BE2C (cell line): ENCODE data around the gene UPK3A. TPM values are rescaled to one million over a fixed set of nuclear protein-coding genes. Genes with fewer than 3 reads are reported as not detected.

Experiments
- DNase-seq: peaks from one replicate; pipeline ENCODE4 v3.0.0-alpha.2; 2020
- H3K27me3 ChIP-seq: fragments of 250-450 bp; sonication (Bioruptor Pico); 2 replicates; pipeline ENCODE4 v1.5.1; 2020; ENCODE audit warnings: mild to moderate bottlenecking
- H3K36me3 ChIP-seq: fragments of 250-450 bp; sonication (Bioruptor Pico); 2 replicates; pipeline ENCODE4 v1.5.1; 2020; ENCODE audit warnings: mild to moderate bottlenecking
- H3K4me1 ChIP-seq: fragments of 250-450 bp; sonication (Bioruptor Pico); 2 replicates; pipeline ENCODE4 v1.5.1; 2020
- H3K4me3 ChIP-seq: 2 replicates; pipeline ENCODE4 v1.5.1; 2011; ENCODE audit warnings: low read depth, low read length
- H3K9me3 ChIP-seq: fragments of 250-450 bp; sonication (Bioruptor Pico); 2 replicates; pipeline ENCODE4 v1.5.1; 2020
- polyA plus RNA-seq: library from polyadenylated mRNA; unstranded; fragments of >200 nt; gene quantifications from one replicate; pipeline ENCODE4 v1.2.1, GENCODE V29; 2012; ENCODE audit warnings: low read depth, missing spikeins; ENCODE audit not compliant: insufficient read length, insufficient read depth
- TF ChIP-seq, protein P1 (sequence below): IDR thresholded peaks from 2 replicates; pipeline ENCODE4 v1.5.1; 2012; ENCODE audit warnings: mild to moderate bottlenecking, low read depth, low read length

The UPK3A gene
- not detected for polyA plus RNA-seq

DNA sequence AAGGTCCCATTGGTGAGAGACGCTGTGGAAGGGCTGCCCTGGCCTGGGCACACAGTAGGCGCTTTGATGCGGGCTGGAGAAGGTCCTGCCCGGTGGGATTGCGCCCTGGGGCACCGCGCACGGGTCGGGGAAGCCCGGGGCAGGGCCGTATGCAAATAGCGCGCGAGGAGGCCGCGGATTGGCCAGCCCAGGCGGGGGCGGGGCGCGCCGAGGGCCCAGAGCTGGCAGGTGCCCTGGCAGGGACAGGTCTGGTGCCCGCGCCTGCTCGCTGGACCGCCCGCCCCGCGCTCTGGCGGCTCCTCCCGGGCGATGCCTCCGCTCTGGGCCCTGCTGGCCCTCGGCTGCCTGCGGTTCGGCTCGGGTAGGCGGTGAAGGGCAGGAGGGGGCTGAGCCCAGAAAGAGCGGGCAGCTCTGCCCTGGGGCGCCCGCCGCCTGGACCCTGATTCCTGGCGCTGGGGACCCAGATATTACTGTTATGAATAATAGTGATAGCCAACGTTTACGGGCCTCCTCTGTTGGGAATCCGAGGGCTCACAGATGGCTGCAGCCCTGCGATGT lies at the start of gene UPK3A:
UPK3A (plus strand) TSS at position 245 of the 558 bp plus-strand sequence; CDS start at position 310, 65 bp downstream.
- no peaks in the 10 kb centered on the region for H3K27me3 ChIP-seq
- DNase-seq = peak; percentile 83
- TF ChIP-seq, protein P1, sequence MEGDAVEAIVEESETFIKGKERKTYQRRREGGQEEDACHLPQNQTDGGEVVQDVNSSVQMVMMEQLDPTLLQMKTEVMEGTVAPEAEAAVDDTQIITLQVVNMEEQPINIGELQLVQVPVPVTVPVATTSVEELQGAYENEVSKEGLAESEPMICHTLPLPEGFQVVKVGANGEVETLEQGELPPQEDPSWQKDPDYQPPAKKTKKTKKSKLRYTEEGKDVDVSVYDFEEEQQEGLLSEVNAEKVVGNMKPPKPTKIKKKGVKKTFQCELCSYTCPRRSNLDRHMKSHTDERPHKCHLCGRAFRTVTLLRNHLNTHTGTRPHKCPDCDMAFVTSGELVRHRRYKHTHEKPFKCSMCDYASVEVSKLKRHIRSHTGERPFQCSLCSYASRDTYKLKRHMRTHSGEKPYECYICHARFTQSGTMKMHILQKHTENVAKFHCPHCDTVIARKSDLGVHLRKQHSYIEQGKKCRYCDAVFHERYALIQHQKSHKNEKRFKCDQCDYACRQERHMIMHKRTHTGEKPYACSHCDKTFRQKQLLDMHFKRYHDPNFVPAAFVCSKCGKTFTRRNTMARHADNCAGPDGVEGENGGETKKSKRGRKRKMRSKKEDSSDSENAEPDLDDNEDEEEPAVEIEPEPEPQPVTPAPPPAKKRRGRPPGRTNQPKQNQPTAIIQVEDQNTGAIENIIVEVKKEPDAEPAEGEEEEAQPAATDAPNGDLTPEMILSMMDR = no peak
- no peaks in the 10 kb centered on the region for H3K4me1 ChIP-seq
- peak within 1 kb of the TSS; percentile 24 for H3K4me3 ChIP-seq
- no peaks in the 10 kb centered on the region for H3K9me3 ChIP-seq
- H3K36me3 ChIP-seq = no peaks in the 10 kb centered on the region

DNA sequence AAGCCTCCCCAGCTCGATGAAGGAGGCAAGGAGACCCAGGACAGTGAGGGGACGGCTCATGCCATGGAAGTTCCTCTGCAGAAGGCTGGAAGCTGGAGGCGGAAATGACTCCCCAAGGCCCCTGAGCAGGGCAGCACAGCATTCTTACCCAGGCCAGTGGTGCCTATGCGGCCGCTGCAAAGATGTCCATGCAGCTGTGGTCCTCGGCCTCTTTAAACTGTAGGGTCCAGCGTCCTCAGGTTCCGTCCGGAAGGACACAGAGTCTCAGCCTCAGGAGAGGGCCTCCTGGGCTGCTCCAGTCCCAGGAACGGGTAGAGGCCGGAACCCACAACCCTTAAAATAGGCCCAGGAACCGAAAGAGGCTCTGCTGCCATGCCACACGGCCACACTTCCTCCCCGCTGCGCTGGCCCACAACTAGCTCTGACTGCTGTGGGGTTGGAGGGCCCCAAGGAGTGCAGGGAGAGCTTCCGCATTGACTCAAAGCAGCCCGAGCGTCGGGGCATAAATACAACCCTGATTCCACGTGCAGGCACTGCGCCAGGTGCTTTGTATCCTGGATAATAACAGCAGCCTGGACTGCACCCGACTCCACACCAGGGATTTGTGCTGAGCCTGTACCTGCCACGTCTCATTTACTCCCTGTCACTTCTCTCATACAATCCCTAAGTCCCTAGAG lies 49.5 kb upstream of the UPK3A start:
- Histone ChIP-seq H3K4me1 (no peaks in the 10 kb centered on the region), H3K4me3 (no peak overlapping the region), H3K27me3 (no peaks in the 10 kb centered on the region), H3K36me3 (peaks cover 3% of the 10 kb centered on the region; the same call in 1 of the 2 replicates), H3K9me3 (no peaks in the 10 kb centered on the region)
- no peak for DNase-seq
- TF ChIP-seq, protein P1 = no peak

DNA sequence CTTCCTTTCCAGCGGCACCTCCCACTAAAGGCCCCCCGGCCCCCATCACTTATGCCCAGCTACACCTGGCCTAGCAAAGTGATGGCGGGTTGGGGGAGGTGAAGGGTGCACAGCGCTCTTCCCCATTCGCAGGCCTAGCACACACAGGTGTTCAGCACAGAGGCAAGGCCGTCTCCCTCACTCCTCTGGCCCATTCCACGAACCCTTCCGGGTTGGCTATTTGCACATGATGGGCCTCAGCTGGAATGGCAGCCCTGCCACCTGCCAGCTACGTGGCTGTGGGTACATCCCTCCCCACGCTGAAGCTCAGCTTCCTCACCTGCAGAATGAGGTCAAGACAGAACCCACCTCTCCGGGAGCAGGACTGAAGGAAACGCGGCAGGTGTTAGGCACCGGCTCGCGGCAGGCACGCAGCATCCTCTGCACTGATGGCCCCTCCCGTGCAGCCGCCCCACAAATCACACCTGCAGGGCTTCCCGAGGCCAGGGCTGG lies 48.9 kb upstream of the UPK3A start:
- no peak overlapping the region for H3K4me3 ChIP-seq

DNA sequence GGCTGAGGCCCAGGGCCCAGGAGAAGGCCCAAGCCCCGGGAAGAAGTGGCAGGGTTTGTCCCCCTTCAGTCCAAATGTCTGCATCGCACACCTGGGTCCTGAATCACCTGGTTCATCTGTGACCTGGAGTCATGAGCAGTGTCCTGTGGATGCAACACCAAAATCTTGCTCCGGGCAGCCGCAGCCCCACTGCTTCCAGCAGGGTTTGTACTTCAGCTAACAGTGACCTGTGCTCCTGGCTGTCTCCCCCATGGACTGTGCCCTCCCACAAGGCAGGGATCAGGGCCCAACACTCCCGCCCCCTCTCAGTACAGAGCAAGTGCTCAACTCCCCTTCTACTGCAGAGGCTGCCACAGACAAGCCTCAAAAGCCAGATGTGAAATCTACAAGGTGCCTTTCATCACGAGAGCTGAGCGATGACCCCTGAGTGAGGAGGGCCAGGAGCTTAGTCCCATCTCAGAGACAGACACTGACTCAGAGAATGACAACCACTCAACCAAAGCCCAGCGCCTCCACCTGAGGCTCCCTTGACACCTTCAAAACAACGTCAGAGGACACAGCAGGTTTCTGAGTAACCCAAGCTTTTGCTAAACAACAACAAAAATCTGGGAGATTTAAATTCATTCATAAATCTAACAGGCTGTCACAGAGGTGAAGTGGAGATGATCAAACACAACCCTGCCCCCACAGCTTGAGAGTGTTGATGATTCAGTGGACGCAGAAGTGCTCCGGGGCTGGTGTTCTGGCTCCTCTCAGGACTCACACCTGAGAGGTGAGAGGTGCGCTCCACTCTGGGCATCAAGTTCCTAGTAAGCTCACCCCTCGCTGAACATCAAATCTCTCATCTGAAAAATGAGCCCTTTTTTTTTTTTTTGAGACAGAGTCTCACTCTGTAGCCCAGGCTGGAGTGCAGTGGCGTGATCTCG lies 47.4 kb upstream of the UPK3A start:
- Histone ChIP-seq H3K9me3 (no peaks in the 10 kb centered on the region), H3K4me3 (no peak overlapping the region), H3K4me1 (peaks cover 3% of the 10 kb centered on the region), H3K27me3 (no peaks in the 10 kb centered on the region), H3K36me3 (peaks cover 3% of the 10 kb centered on the region; the same call in 1 of the 2 replicates)
- TF ChIP-seq, protein P1 = no peak
- DNase-seq = no peak

More for the DNA sequence above, 48.9 kb upstream of the UPK3A start:
- H3K27me3 ChIP-seq = no peaks in the 10 kb centered on the region
- peaks cover 3% of the 10 kb centered on the region; the same call in 1 of the 2 replicates for H3K36me3 ChIP-seq
- TF ChIP-seq, protein P1 = no peak
- no peaks in the 10 kb centered on the region for H3K4me1 ChIP-seq
- DNase-seq = no peak
- H3K9me3 ChIP-seq = no peaks in the 10 kb centered on the region

DNA sequence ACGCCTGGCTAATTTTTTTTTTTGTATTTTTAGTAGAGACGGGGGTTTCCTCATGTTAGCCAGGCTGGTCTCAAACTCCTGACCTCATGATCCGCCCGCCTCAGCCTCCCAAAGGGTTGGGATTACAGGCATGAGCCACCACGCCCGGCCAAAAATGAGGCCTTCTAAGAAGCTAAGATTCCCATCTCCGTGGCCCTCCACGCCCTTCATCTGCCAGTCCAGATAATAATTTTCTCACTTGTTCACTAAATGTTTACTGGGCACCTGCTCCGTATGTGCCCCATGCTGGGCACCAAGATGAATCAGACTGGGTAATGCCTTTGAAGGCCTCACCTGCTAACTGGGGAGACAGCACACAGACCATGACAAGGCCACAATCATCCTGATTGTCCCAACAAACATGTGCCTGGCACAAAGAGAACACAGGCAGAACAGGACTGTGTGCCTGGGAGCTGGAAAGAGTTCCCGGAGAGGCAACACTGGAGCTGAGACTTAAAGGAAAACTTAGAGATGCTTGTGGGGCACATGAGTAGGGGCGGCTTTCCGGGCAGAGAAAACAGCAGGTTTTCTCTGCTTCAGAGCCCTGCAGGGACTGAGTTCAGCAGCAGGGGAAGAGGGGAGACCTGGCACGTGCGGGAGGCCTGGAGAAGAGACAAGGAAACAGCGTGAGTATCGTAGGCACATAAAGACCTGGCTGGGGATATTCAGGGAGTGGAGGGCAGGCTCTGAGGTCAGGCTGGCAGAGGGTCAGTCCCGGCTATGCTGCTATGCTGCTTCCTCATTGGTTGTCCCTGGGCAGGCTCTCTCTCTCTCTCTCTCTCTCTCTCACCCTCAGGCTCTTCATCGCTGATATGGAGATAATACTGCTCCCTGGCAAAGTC lies 46.4 kb upstream of the UPK3A start:
- Histone ChIP-seq H3K4me1 (peaks cover 3% of the 10 kb centered on the region), H3K4me3 (no peak overlapping the region), H3K36me3 (peaks cover 3% of the 10 kb centered on the region; the same call in 1 of the 2 replicates), H3K27me3 (no peaks in the 10 kb centered on the region), H3K9me3 (no peaks in the 10 kb centered on the region)
- no peak for DNase-seq
- TF ChIP-seq, protein P1 = no peak
